HUES64 (cell line): ENCODE data around the gene SPTBN4.
"Not testable (repeated sequence)": the region's sequence is repeated elsewhere in the genome, so short reads cannot be mapped to it uniquely, and the experiment has no call there.

Source experiments
- H3K27ac ChIP-seq: 2 replicates; pipeline ENCODE4 v1.7.0; 2013; ENCODE audit warnings: low read depth, low read length, inconsistent platforms
- H3K27me3 ChIP-seq: 2 replicates; pipeline ENCODE4 v1.6.1; 2013; ENCODE audit warnings: mild to moderate bottlenecking, low read length; ENCODE audit not compliant: insufficient read depth
- H3K36me3 ChIP-seq: 2 replicates; pipeline ENCODE4 v1.6.1; 2013; ENCODE audit warnings: mild to moderate bottlenecking, low read length; ENCODE audit not compliant: insufficient read depth
- H3K4me1 ChIP-seq: 2 replicates; pipeline ENCODE4 v1.6.1; 2013; ENCODE audit warnings: mild to moderate bottlenecking, low read length, moderate library complexity; ENCODE audit not compliant: insufficient read depth
- H3K4me3 ChIP-seq: 2 replicates; pipeline ENCODE4 v1.5.1; 2013; ENCODE audit warnings: mild to moderate bottlenecking, low read length, moderate library complexity
- H3K9ac ChIP-seq: 2 replicates; pipeline ENCODE4 v1.6.1; 2013; ENCODE audit warnings: mild to moderate bottlenecking, low read depth, low read length
- H3K9me3 ChIP-seq: 2 replicates; pipeline ENCODE4 v1.6.1; 2013; ENCODE audit warnings: low read depth, low read length; ENCODE audit not compliant: insufficient read depth
- WGBS: fragments of 150-250, 120-280 bp; methylation state at CpG from one replicate; pipeline ENCODE4 v1.1.7; 2013; ENCODE audit warnings: missing lambda C conversion rate; 5-methylcytosine and 5-hydroxymethylcytosine counted together

Gene SPTBN4

DNA sequence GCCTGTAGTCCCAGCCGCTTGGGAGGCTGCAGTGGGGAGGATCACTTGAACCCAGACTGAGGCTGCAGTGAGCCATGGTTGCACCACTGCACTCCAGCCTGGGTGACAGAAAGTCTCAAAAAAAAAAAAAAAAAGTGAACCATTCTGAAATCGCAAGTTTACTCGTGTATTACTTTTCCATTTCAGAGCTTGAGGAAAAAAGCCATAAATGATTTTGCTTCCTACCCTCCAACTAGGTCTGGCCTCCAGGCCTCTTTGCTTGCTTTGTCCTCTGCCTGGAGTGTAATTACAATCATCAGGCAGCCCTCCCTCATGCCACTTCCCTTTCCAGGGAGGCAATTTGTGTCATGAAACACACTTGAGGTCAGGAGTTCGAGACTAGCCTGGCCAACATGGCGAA, 9.8 kb upstream of the SPTBN4 start:
- Histone ChIP-seq H3K9me3 (no peaks in the 10 kb centered on the region), H3K4me1 (no peaks in the 10 kb centered on the region), H3K36me3 (0 out of 2 replicates have a peak, but pooled peaks cover 4% of the 10 kb centered on the region), H3K4me3 (no peak overlapping the region), H3K9ac (no peak overlapping the region), H3K27ac (no peak overlapping the region), H3K27me3 (no peaks in the 10 kb centered on the region)
- WGBS = 95% methylated on average over 5 of the region's 5 CpGs

DNA sequence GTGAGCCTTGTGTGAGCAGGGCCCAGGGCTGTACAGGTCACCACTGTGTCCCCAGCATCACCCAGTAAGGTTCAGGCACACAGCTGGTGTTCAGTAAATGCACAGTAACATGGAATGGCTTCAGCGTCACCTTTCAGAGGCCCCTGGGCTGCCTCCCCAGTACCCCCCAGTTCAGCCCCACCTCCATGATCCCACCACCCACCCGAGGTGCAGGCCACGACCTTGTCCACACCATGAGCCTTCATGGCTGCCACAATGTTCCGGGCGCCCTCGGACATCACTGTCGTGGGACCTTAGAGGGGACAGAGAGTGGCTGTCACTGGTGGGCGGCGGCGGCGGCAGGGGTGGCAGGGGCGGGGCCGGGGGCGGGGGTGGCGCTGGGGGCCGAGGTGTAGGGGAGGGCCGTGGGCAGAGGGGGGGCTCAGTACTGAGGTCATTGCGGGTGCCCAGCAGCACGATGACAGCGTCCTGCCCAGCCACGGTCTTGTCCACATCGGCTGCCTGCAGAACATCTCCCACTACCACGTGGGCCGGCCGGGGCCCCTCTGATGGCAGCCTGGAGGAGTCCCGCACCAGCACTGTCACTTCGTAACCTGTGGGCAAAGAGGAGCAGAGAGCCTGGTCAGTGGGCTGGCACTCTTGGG, 8.7 kb upstream of the SPTBN4 start:
- 93% methylated on average over 27 of the region's 27 CpGs for WGBS
- no peaks in the 10 kb centered on the region for H3K4me1 ChIP-seq
- H3K9me3 ChIP-seq = no peaks in the 10 kb centered on the region
- no peak overlapping the region for H3K4me3 ChIP-seq
- H3K36me3 ChIP-seq = 0 out of 2 replicates have a peak, but pooled peaks cover 4% of the 10 kb centered on the region
- H3K9ac ChIP-seq = no peak overlapping the region
- no peak overlapping the region for H3K27ac ChIP-seq
- H3K27me3 ChIP-seq = no peaks in the 10 kb centered on the region

DNA sequence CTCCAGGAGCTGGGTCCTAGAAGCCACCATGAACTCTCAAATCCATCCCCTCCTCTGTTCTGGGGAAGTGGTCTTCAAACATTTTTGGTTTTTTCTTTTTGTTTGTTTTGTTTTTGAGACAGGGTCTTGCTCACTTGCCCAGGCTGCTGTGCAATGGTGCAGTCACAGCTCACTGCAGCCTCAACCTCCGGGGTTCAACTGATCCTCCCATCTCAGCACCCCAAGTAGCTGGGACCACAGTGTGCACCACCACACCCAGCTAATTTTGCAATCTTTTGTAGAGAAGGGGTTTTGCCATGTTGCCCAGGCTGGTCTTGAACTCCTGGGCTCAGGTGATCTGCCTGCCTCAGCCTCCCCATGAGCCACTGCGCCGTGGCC, 8.2 kb upstream of the SPTBN4 start:
- Histone ChIP-seq H3K27me3 (no peaks in the 10 kb centered on the region), H3K9me3 (no peaks in the 10 kb centered on the region), H3K36me3 (0 out of 2 replicates have a peak, but pooled peaks cover 4% of the 10 kb centered on the region), H3K27ac (no peak overlapping the region), H3K4me3 (no peak overlapping the region), H3K9ac (no peak overlapping the region), H3K4me1 (no peaks in the 10 kb centered on the region)
- whole genome bisulfite sequencing = 95% methylated on average over 3 of the region's 3 CpGs

DNA sequence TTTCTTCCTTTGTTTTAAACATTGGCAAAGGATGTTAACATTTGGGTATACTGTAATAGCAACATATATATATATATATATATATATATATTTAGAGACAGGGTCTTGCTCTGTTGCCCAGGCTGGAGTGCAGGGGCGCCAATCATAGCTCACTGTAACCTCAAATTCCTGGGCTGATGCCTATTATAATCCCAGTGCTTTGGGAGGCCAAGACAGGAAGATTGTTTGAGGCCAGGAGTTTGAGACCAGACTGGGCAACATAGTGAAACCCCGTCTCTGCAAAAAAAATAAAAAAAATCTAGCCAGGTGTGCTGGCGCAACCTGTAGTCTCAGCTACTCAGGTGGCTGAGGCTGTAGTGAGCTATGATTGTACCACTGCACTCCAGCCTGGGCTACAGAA, 6.6 kb upstream of the SPTBN4 start:
- Histone ChIP-seq H3K4me3 (no peak overlapping the region), H3K9me3 (no peaks in the 10 kb centered on the region), H3K9ac (no peak overlapping the region), H3K27me3 (peaks cover 7% of the 10 kb centered on the region; the same call in 1 of the 2 replicates), H3K27ac (no peak overlapping the region), H3K36me3 (0 out of 2 replicates have a peak, but pooled peaks cover 4% of the 10 kb centered on the region), H3K4me1 (peaks cover 6% of the 10 kb centered on the region; the same call in 1 of the 2 replicates)
- 96% methylated on average over 3 of the region's 3 CpGs for WGBS

DNA sequence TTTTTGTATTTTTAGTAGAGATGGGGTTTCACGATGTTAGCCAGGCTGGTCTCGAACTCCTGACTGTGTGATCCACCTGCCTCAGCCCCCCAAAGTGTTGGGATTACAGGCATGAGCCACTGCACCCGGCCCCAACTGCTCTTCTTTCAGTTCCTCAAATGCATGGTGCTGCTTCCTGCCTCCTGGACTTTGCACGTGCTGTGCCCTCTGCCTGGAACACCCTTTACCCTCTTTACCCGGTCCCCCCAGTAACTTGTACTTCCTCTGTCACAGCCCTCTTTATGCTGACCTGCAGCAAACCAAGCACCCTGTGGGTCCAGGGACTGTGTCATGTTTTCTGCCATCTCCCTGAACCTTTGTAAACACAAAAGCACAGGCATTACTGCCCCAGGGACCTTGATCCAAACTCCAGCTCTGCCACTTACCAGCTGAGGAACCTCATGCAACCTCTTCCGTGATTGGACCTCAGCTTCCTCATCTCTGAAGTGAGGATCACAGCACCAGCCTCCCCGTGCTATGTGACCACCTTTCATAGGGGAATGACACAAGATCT, 5.1 kb upstream of the SPTBN4 start:
- WGBS = 82% methylated on average over 7 of the region's 7 CpGs
- no peak overlapping the region for H3K4me3 ChIP-seq

DNA sequence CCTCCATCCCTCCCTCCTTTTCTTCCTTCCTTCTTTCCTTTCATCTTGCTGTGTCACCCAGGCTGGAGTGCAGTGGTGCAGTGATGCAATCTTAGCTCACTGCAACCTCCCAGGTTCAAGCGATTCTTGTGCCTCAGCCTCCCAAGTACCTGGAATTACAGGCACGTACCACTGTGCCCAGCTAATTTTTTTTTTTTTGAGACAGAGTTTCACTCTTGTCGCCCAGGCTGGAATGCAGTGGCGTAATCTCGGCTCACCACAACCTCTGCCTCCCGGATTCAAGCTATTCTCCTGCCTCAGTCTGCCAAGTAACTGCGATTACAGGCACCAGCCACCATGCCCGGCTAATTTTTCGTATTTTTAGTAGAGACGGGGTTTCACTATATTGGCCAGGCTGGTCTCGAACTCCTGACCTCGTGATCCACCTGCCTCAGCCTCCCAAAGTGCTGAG, 3.2 kb upstream of the SPTBN4 start:
- H3K36me3 ChIP-seq, H3K4me1 ChIP-seq, H3K27ac ChIP-seq, H3K9ac ChIP-seq, H3K4me3 ChIP-seq, H3K9me3 ChIP-seq: not testable (repeated sequence)
- H3K27me3 ChIP-seq = peaks cover 34% of the 10 kb centered on the region
- WGBS = 88% methylated on average over 12 of the region's 12 CpGs

More for the DNA sequence above, 5.1 kb upstream of the SPTBN4 start:
- Histone ChIP-seq H3K27me3 (peaks cover 16% of the 10 kb centered on the region), H3K9ac (no peak overlapping the region), H3K9me3 (no peaks in the 10 kb centered on the region), H3K36me3 (no peaks in the 10 kb centered on the region), H3K4me1 (peaks cover 6% of the 10 kb centered on the region; the same call in 1 of the 2 replicates), H3K27ac (no peak overlapping the region)

DNA sequence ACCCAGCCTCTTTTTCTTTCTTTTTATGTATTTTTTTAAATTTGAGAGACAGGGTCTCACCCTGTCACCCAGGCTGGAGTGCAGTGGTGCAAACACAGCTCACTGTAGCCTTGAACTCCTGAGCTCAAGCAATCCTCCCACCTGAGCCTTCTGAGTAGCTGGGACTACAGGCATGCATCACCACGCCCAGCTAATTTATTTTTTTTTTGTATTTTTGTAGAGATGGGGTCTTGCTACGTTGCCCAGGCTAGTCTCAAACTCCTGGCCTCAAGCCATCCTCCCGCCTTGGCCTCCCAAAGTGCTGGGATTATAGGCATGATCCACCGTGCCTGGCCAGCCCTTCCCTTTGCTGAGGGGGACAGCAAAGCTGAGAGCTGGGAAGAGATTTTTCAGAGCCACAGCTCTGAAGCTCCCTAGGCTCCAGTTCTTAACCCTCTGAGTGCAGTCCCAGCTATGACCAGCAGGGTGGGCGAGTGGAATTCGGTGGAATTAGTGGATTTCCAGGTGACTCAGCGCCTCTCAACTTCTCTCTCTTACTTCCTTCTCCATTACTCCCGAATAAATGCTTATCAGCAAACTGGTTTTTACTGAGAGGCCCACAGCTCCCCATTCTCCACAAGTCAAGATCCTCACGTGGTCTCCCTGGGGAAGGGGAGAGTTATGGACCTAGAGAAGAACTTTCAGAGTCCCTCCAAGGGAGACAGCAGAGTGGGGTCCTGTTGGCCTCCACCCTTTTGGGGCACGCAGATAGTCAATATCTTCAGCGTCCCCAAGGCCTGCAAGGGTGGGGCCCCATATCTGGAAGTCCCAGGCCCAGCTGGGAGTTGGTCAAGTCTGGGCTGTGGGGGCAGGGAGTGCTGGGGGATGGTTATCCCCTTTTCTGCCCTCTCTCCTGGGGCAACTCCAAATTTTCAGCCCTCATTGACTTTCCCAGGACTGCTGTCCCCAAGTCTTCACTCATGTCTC, 2.5 kb upstream of the SPTBN4 start:
- H3K9ac ChIP-seq = no peak overlapping the region
- peak overlapping the region; percentile 74 for H3K4me3 ChIP-seq
- H3K36me3 ChIP-seq = no peaks in the 10 kb centered on the region
- peaks cover 6% of the 10 kb centered on the region; the same call in 1 of the 2 replicates for H3K4me1 ChIP-seq
- H3K27me3 ChIP-seq = peaks cover 39% of the 10 kb centered on the region
- H3K27ac ChIP-seq = peak overlapping the region; percentile 43; the same call in 1 of the 2 replicates
- no peaks in the 10 kb centered on the region for H3K9me3 ChIP-seq
- WGBS = 49% methylated on average over 10 of the region's 11 CpGs

DNA sequence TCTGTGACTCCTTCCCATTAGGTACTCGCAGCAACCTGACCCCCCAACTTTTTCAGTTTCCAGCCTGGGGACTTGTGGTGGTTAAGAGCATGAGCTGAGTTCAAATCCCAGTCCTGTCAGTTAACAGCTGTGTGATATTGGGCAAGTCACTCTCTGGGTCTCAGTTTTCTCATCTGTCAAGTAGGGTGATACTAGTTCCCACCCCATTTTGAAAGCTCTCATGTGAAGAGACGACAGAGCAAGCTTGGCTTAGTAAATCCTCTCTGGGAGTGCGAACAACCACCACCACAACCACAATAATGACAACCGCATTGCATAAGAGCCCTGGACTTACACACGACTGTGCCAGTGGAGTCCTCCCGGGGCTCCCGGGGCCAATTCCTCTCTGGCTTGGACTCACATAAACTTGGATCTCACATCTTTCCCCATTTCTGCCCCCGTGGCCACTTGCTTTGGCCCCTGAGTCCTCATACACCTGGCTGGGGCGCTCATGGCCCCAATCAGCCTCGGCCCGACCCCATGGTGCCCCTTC, 1.7 kb upstream of the SPTBN4 start:
- no peaks in the 10 kb centered on the region for H3K36me3 ChIP-seq
- no peaks in the 10 kb centered on the region for H3K9me3 ChIP-seq
- H3K9ac ChIP-seq = no peak overlapping the region
- peaks cover 39% of the 10 kb centered on the region for H3K27me3 ChIP-seq
- peak overlapping the region; percentile 74 for H3K4me3 ChIP-seq
- peaks cover 6% of the 10 kb centered on the region; the same call in 1 of the 2 replicates for H3K4me1 ChIP-seq
- H3K27ac ChIP-seq = 0 out of 2 replicates have a peak overlapping the region, but pooled peaks have one; percentile 23
- 24% methylated on average over 11 of the region's 11 CpGs for WGBS

DNA sequence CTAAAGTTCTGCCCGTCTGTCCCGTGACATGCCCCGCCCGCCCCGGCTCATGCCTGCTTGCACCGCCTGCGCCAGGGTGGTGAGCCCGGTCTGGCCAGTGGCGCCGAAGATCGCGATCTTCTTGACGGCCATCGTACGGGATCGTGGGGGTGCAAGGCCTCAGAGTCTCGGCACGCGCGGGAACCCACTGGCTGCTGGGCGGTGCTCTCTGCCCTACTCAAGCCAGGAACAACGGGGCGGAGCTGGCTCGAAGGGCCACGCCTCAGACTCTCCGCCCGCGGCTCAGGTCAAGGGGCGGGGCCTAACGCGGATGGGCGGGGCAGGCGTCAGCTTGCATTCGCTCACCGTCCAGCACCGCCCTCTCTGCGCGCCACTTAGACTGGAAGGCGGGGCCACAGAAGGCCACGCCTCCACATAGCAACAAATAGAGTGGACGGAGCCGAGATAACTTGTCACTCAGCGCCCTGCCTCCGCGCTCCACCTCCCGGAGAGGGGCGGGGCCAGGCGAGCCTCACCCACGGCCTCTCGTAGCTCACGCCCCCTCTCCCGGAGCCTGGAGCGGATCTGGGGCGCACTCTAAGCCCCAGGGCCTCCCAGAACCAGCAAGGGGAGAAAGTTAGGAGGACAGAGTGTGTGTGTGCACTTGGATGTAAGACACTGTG, 1.1 kb upstream of the SPTBN4 start, which contains the start of gene BLVRB:
Gene BLVRB, minus strand, starts transcription at position 189 of the 662 bp plus-strand sequence. Its CDS starts 57 bp downstream, at position 132.
- Histone ChIP-seq H3K4me3 (peak within 1 kb of the TSS; percentile 74), H3K36me3 (no peaks in the 10 kb centered on the region), H3K27ac (peak within 1 kb of the TSS; percentile 43; the same call in 1 of the 2 replicates), H3K27me3 (peaks cover 39% of the 10 kb centered on the region), H3K4me1 (peaks cover 6% of the 10 kb centered on the region; the same call in 1 of the 2 replicates), H3K9me3 (no peaks in the 10 kb centered on the region), H3K9ac (no peak within 1 kb of the TSS)
- under 1% methylated on average over 54 of the region's 54 CpGs for WGBS

DNA sequence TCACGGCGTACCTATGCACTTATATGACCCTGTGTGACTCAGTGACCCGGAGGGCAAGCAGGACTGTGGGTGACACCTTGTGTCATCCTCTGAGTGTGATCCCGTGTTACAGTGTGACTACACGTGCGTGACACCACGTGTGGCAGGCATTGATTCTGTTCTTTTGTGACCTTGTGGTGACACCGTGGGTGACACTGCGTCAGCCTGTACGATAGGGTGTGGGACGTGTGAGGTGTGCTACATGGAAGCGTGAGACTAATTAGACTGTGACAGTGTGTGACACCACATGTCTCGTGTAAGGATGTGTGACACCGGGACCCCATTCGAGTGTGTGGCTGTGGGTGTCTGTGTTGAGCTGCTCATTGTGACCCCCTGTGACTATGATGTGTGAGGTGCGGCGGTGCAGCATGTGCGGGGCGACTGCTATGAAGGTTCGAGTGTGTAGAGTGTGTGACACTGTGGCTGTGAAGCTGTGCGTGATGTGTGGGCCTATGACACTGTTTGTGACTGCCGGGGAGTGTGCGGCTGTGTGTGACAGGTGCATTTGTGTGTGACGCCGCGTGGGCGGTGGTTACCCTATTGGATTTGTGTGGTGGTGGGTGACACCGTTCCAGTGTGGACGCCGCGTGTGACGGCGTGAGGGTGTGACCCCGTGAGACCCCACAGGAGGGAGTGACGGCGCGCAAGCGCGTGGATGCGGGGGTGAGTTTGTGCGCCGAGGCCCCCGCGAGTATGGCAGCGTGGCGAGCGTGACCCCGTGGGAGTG, 399 bp upstream of the SPTBN4 start:
- H3K9ac ChIP-seq = no peak overlapping the region
- H3K4me3 ChIP-seq = peak overlapping the region; percentile 43
- no peaks in the 10 kb centered on the region for H3K36me3 ChIP-seq
- no peak overlapping the region for H3K27ac ChIP-seq
- H3K4me1 ChIP-seq = peaks cover 6% of the 10 kb centered on the region; the same call in 1 of the 2 replicates
- H3K9me3 ChIP-seq = no peaks in the 10 kb centered on the region
- peaks cover 39% of the 10 kb centered on the region for H3K27me3 ChIP-seq
- WGBS = 30% methylated on average over 48 of the region's 48 CpGs
